Measurements from ENCODE around the gene CTDSPL.

DNA sequence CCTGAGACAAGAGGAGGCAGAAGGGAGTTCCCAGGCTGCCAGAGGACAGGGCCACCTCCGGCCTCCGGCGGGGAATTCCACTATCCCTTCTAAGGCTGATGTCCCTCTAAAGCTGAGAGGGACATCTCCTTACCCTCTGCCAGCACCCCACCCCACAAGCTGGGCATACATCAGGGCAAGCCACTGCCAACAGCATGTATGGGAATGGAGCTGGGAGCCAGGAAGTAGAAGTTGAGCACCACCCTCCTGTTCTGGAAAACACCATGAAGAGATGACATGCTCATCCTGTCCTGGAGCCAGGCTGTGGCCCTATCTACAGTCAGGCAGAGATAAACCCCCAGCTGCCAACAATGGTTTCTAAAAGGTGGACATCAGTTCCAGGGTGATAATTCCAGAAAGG, 160.6 kb downstream of the CTDSPL start:
- TF ChIP-seq, protein P1, sequence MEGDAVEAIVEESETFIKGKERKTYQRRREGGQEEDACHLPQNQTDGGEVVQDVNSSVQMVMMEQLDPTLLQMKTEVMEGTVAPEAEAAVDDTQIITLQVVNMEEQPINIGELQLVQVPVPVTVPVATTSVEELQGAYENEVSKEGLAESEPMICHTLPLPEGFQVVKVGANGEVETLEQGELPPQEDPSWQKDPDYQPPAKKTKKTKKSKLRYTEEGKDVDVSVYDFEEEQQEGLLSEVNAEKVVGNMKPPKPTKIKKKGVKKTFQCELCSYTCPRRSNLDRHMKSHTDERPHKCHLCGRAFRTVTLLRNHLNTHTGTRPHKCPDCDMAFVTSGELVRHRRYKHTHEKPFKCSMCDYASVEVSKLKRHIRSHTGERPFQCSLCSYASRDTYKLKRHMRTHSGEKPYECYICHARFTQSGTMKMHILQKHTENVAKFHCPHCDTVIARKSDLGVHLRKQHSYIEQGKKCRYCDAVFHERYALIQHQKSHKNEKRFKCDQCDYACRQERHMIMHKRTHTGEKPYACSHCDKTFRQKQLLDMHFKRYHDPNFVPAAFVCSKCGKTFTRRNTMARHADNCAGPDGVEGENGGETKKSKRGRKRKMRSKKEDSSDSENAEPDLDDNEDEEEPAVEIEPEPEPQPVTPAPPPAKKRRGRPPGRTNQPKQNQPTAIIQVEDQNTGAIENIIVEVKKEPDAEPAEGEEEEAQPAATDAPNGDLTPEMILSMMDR (IDR thresholded peaks at IDR 0.05; ENCODE audit: borderline replicate concordance, extremely low read depth, low read length, poor library complexity, severe bottlenecking), result no peak
- TF ChIP-seq EZH2 (IDR thresholded peaks at IDR 0.05; ENCODE audit: borderline replicate concordance, low read depth, low read length, severe bottlenecking), result no peak
